ENCODE data around the gene SULF2. TPM values are rescaled to one million over a fixed set of nuclear protein-coding genes. Genes with fewer than 3 reads are reported as not detected.
"Not testable (repeated sequence)": the region's sequence is repeated elsewhere in the genome, so short reads cannot be mapped to it uniquely, and the experiment has no call there.

Gene SULF2
- total and polyA plus RNA-seq, 2 donors (not counting 1 experiment from before 2014, with no cell fraction given): 1.2 to 1.7 TPM

- no peak overlapping the region for H3K27ac Mint-ChIP-seq
- intact Hi-C loops (cut with micrococcal nuclease): no loop called here
- no peak for DNase-seq
- no peaks in the 10 kb centered on the region for H3K9me3 Mint-ChIP-seq (ENCODE audit: insufficient read depth)
- Histone ChIP-seq H3K9ac (ENCODE audit: low read length) (no peak overlapping the region), H3K27me3 (replicated peaks in 1 of 4; ENCODE audit: control extremely low read depth in 1 of 4, control insufficient read depth in 3 of 4, insufficient read depth in 4 of 4, low read length in 3 of 4) (peaks cover 0 to 9% (median 0%) of the 10 kb centered on the region in 4 experiments), H3K4me1 (ENCODE audit: control insufficient read depth in 2 of 2, insufficient read depth in 2 of 2, low read length in 2 of 2) (no peaks in the 10 kb centered on the region), H3K9me3 (ENCODE audit: control extremely low read depth in 1 of 3, control insufficient read depth in 2 of 3, insufficient read depth in 1 of 3, low read length in 2 of 3) (no peaks in the 10 kb centered on the region), H2AFZ (ENCODE audit: insufficient read depth, low read depth, low read length, poor library complexity, severe bottlenecking) (no peak overlapping the region), H3K79me2 (ENCODE audit: control insufficient read depth, insufficient read depth, low read length) (no peaks in the 10 kb centered on the region), H4K20me1 (ENCODE audit: control insufficient read depth, insufficient read depth, low read length, poor library complexity, severe bottlenecking) (no peaks in the 10 kb centered on the region), H3K4me2 (replicated peaks; ENCODE audit: low read depth, low read length, poor library complexity, severe bottlenecking) (no peak overlapping the region), H3K27ac (ENCODE audit: low read length in 2 of 2) (no peak overlapping the region), H3K36me3 (replicated peaks in 1 of 2; ENCODE audit: control extremely low read depth in 1 of 2, control insufficient read depth in 1 of 2, extremely low read depth in 1 of 2, insufficient read depth in 2 of 2, low read length in 1 of 2) (no peaks in the 10 kb centered on the region), H3K4me3 (ENCODE audit: control extremely low read depth in 1 of 5, extremely low read depth in 1 of 5, insufficient read depth in 1 of 5, low read depth in 2 of 5, low read length in 4 of 5) (no peak overlapping the region)
- ChIA-PET POLR2A (no interaction called here), CTCF (no interaction called here)
- TF ChIP-seq EZH2 (IDR thresholded peaks at IDR 0.05; ENCODE audit: borderline replicate concordance, insufficient read depth, low read depth, low read length, poor library complexity, severe bottlenecking) (no peak), CTCF (IDR thresholded peaks at IDR 0.05) (no peak)
- no peak overlapping the region for H3K4me3 Mint-ChIP-seq
- no peaks in the 10 kb centered on the region for H3K4me1 Mint-ChIP-seq
- ATAC-seq (ENCODE audit: low read depth): no peak
- 64% methylated on average over 14 of the region's 14 CpGs for WGBS (ENCODE audit: insufficient coverage)
- H3K27me3 Mint-ChIP-seq: peaks cover 41% of the 10 kb centered on the region
Observed at GRCh38 chr20:47805951-47806350, 20.7 kb upstream of the SULF2 start.

GRCh38 chr20:47804972-47805371 lies 19.7 kb upstream of the SULF2 start:
- H3K27ac ChIP-seq (ENCODE audit: low read length in 2 of 2); intact Hi-C loops (cut with micrococcal nuclease): not testable (repeated sequence)
- WGBS (ENCODE audit: insufficient coverage): 87% methylated on average over 4 of the region's 7 CpGs

GRCh38 chr20:47804224-47804825 lies 19.0 kb upstream of the SULF2 start:
- H3K4me2 ChIP-seq (replicated peaks; ENCODE audit: low read depth, low read length, poor library complexity, severe bottlenecking); H3K27ac Mint-ChIP-seq; H3K9me3 ChIP-seq (ENCODE audit: control extremely low read depth in 1 of 3, control insufficient read depth in 2 of 3, insufficient read depth in 1 of 3, low read length in 2 of 3); H3K4me1 Mint-ChIP-seq; H3K27me3 ChIP-seq (replicated peaks in 1 of 4; ENCODE audit: control extremely low read depth in 1 of 4, control insufficient read depth in 3 of 4, insufficient read depth in 4 of 4, low read length in 3 of 4); ATAC-seq (ENCODE audit: low read depth); POLR2A ChIA-PET; H3K4me3 ChIP-seq (ENCODE audit: control extremely low read depth in 1 of 5, extremely low read depth in 1 of 5, insufficient read depth in 1 of 5, low read depth in 2 of 5, low read length in 4 of 5); H3K36me3 ChIP-seq (replicated peaks in 1 of 2; ENCODE audit: control extremely low read depth in 1 of 2, control insufficient read depth in 1 of 2, extremely low read depth in 1 of 2, insufficient read depth in 2 of 2, low read length in 1 of 2); H2AFZ ChIP-seq (ENCODE audit: insufficient read depth, low read depth, low read length, poor library complexity, severe bottlenecking); H3K4me3 Mint-ChIP-seq; intact Hi-C loops (cut with micrococcal nuclease); H3K9ac ChIP-seq (ENCODE audit: low read length); H3K79me2 ChIP-seq (ENCODE audit: control insufficient read depth, insufficient read depth, low read length); H4K20me1 ChIP-seq (ENCODE audit: control insufficient read depth, insufficient read depth, low read length, poor library complexity, severe bottlenecking); H3K9me3 Mint-ChIP-seq (ENCODE audit: insufficient read depth); DNase-seq; H3K4me1 ChIP-seq (ENCODE audit: control insufficient read depth in 2 of 2, insufficient read depth in 2 of 2, low read length in 2 of 2); CTCF ChIA-PET; H3K27ac ChIP-seq (ENCODE audit: low read length in 2 of 2): not testable (repeated sequence)
- WGBS (ENCODE audit: insufficient coverage): 87% methylated on average over 14 of the region's 15 CpGs
- H3K27me3 Mint-ChIP-seq: peaks cover 33% of the 10 kb centered on the region

More at GRCh38 chr20:47804972-47805371, 19.7 kb upstream of the SULF2 start:
- H3K27me3 ChIP-seq (replicated peaks in 1 of 4; ENCODE audit: control extremely low read depth in 1 of 4, control insufficient read depth in 3 of 4, insufficient read depth in 4 of 4, low read length in 3 of 4); H3K4me3 Mint-ChIP-seq; H4K20me1 ChIP-seq (ENCODE audit: control insufficient read depth, insufficient read depth, low read length, poor library complexity, severe bottlenecking); H3K79me2 ChIP-seq (ENCODE audit: control insufficient read depth, insufficient read depth, low read length); H3K27ac Mint-ChIP-seq; POLR2A ChIA-PET; CTCF ChIA-PET; H3K4me3 ChIP-seq (ENCODE audit: control extremely low read depth in 1 of 5, extremely low read depth in 1 of 5, insufficient read depth in 1 of 5, low read depth in 2 of 5, low read length in 4 of 5); H2AFZ ChIP-seq (ENCODE audit: insufficient read depth, low read depth, low read length, poor library complexity, severe bottlenecking); DNase-seq; H3K9me3 ChIP-seq (ENCODE audit: control extremely low read depth in 1 of 3, control insufficient read depth in 2 of 3, insufficient read depth in 1 of 3, low read length in 2 of 3); ATAC-seq (ENCODE audit: low read depth); H3K4me1 Mint-ChIP-seq; H3K4me1 ChIP-seq (ENCODE audit: control insufficient read depth in 2 of 2, insufficient read depth in 2 of 2, low read length in 2 of 2); H3K9ac ChIP-seq (ENCODE audit: low read length); H3K36me3 ChIP-seq (replicated peaks in 1 of 2; ENCODE audit: control extremely low read depth in 1 of 2, control insufficient read depth in 1 of 2, extremely low read depth in 1 of 2, insufficient read depth in 2 of 2, low read length in 1 of 2); H3K9me3 Mint-ChIP-seq (ENCODE audit: insufficient read depth); H3K4me2 ChIP-seq (replicated peaks; ENCODE audit: low read depth, low read length, poor library complexity, severe bottlenecking): not testable (repeated sequence)
- peaks cover 39% of the 10 kb centered on the region for H3K27me3 Mint-ChIP-seq
